HepG2 (cell line): Measurements from ENCODE around the gene TAF1A. TPM values are rescaled to one million over a fixed set of nuclear protein-coding genes. Genes with fewer than 3 reads are reported as not detected.

Source experiments
- ASH2L ChIP-seq: fragments of 300-600, 200-600 bp; sonication (generic); IDR thresholded peaks from 2 replicates; pipeline ENCODE4 v1.7.0; 2017; ENCODE audit warnings: low read depth, mild to moderate bottlenecking, moderate library complexity, mixed read lengths, low read length; ENCODE audit not compliant: insufficient read length
- BRD4 ChIP-seq: sonication (generic); formaldehyde crosslinking; IDR thresholded peaks from 2 replicates; pipeline ENCODE4 v1.4.0; 2020; ENCODE audit warnings: missing genetic modification reagents
- HOXA5 ChIP-seq: sonication (generic); formaldehyde crosslinking; IDR thresholded peaks from 2 replicates; pipeline ENCODE4 v1.4.0; 2020; ENCODE audit warnings: missing genetic modification reagents
- MEF2D ChIP-seq: sonication (generic); formaldehyde crosslinking; IDR thresholded peaks from 2 replicates; pipeline ENCODE4 v1.5.1; 2020; ENCODE audit warnings: mild to moderate bottlenecking, missing genetic modification reagents
- MEIS1 ChIP-seq: sonication (generic); formaldehyde crosslinking; IDR thresholded peaks from 2 replicates; pipeline ENCODE4 v1.9.0; 2021; ENCODE audit warnings: mild to moderate bottlenecking, missing genetic modification reagents, moderate library complexity, borderline replicate concordance
- POLR2AphosphoS5 ChIP-seq: IDR thresholded peaks from 2 replicates; pipeline ENCODE4 v1.6.1; 2012; ENCODE audit warnings: low read depth, low read length
- REL ChIP-seq: sonication (generic); formaldehyde crosslinking; conservative IDR thresholded peaks from 2 replicates; pipeline ENCODE4 v1.8.0; 2022; ENCODE audit warnings: mild to moderate bottlenecking, missing genetic modification reagents, moderate library complexity
- SSRP1 ChIP-seq: IDR thresholded peaks from 2 replicates; pipeline ENCODE4 v1.6.1; 2016; ENCODE audit warnings: control low read depth
- STAG1 ChIP-seq: sonication (generic); formaldehyde crosslinking; IDR thresholded peaks from 2 replicates; pipeline ENCODE4 v1.4.0; 2020; ENCODE audit warnings: missing genetic modification reagents
- TGIF2 ChIP-seq: IDR thresholded peaks from 2 replicates; pipeline ENCODE4 v1.6.1; 2016; ENCODE audit warnings: control low read depth, missing compliant biosample characterization
- ZFP36L2 ChIP-seq: sonication (generic); formaldehyde crosslinking; IDR thresholded peaks from 2 replicates; pipeline ENCODE4 v1.4.0; 2020; ENCODE audit warnings: missing genetic modification reagents
- ZNF263 ChIP-seq: sonication (generic); formaldehyde crosslinking; IDR thresholded peaks from 2 replicates; pipeline ENCODE4 v1.4.0; 2020; ENCODE audit warnings: missing genetic modification reagents
- ZNF496 ChIP-seq: sonication (generic); formaldehyde crosslinking; IDR thresholded peaks from 2 replicates; pipeline ENCODE4 v1.8.1; 2023; ENCODE audit warnings: mild to moderate bottlenecking, moderate library complexity, missing genetic modification reagents; ENCODE audit not compliant: insufficient replicate concordance
- ZNF589 ChIP-seq: sonication (generic); formaldehyde crosslinking; conservative IDR thresholded peaks from 2 replicates; pipeline ENCODE4 v1.8.0; 2022; ENCODE audit warnings: mild to moderate bottlenecking, moderate library complexity, missing genetic modification reagents
- ZNF660 ChIP-seq: sonication (generic); formaldehyde crosslinking; IDR thresholded peaks from 2 replicates; pipeline ENCODE4 v1.5.1; 2020; ENCODE audit warnings: mild to moderate bottlenecking, low read depth, missing genetic modification reagents, borderline replicate concordance
- ZNF724P ChIP-seq: sonication (generic); formaldehyde crosslinking; IDR thresholded peaks from 2 replicates; pipeline ENCODE4 v1.8.0; 2022; ENCODE audit warnings: missing genetic modification reagents, borderline replicate concordance
- ZNF761 ChIP-seq: sonication (generic); formaldehyde crosslinking; conservative IDR thresholded peaks from 2 replicates; pipeline ENCODE4 v1.4.0; 2020; ENCODE audit warnings: mild to moderate bottlenecking, missing genetic modification reagents
- polyA plus RNA-seq, 8 experiments: library from polyadenylated mRNA; depleted of rRNA in 3 of 8; stranded (reverse) in 7 of 8; unstranded in 1 of 8; fragments of >200 nt; fragmentation: Illumina TruSeq in 4 of 8; extraction: Trizol in 4 of 8; gene quantifications; 2 replicates each; pipeline versions ENCODE4 v1.2.1 to v1.2.3, GENCODE V29; 2011 to 2016; ENCODE audit warnings: low read depth in 4 of 8, missing spikeins in 1 of 8, mixed read lengths in 1 of 8; ENCODE audit not compliant: insufficient read depth in 1 of 8
- total RNA-seq, 5 experiments: library from RNA; depleted of rRNA; stranded (reverse); fragments of >200 nt; fragmentation: Illumina TruSeq; extraction: Trizol; gene quantifications; 2 replicates each; pipeline ENCODE4 v1.2.3, GENCODE V29; 2016; ENCODE audit warnings: low read depth in 1 of 5
- TF ChIP-seq, protein P1 (sequence below): sonication (generic); formaldehyde crosslinking; IDR thresholded peaks from 2 replicates; pipeline ENCODE4 v1.8.0; 2022; ENCODE audit warnings: missing genetic modification reagents, mild to moderate bottlenecking, moderate library complexity, borderline replicate concordance
- TF ChIP-seq, protein P2 (sequence below), 2 experiments: IDR thresholded peaks; 2 replicates each; pipeline ENCODE4 v1.6.1; 2011 to 2012; ENCODE audit warnings: low read length in 2 of 2, borderline replicate concordance in 1 of 2, low read depth in 1 of 2, mild to moderate bottlenecking in 1 of 2, moderate library complexity in 1 of 2
- TF ChIP-seq, protein P3 (sequence below): sonication (generic); formaldehyde crosslinking; IDR thresholded peaks from 2 replicates; pipeline ENCODE4 v1.5.0; 2020; ENCODE audit warnings: missing genetic modification reagents, mild to moderate bottlenecking, borderline replicate concordance
- TF ChIP-seq, protein P4 (sequence below): sonication (generic); formaldehyde crosslinking; IDR thresholded peaks from 2 replicates; pipeline ENCODE4 v1.8.0; 2022; ENCODE audit warnings: missing genetic modification reagents, low read depth, mild to moderate bottlenecking, borderline replicate concordance
- TF ChIP-seq, protein P5 (sequence below): sonication (generic); formaldehyde crosslinking; IDR thresholded peaks from 2 replicates; pipeline ENCODE4 v1.8.1; 2023; ENCODE audit warnings: missing genetic modification reagents, mild to moderate bottlenecking, borderline replicate concordance

Gene TAF1A
- total and polyA plus RNA-seq, 2 of the 13 experiments (the other 11 are each of a cell fraction or from before 2014, with no cell fraction given): 3.3 to 10.7 TPM

DNA sequence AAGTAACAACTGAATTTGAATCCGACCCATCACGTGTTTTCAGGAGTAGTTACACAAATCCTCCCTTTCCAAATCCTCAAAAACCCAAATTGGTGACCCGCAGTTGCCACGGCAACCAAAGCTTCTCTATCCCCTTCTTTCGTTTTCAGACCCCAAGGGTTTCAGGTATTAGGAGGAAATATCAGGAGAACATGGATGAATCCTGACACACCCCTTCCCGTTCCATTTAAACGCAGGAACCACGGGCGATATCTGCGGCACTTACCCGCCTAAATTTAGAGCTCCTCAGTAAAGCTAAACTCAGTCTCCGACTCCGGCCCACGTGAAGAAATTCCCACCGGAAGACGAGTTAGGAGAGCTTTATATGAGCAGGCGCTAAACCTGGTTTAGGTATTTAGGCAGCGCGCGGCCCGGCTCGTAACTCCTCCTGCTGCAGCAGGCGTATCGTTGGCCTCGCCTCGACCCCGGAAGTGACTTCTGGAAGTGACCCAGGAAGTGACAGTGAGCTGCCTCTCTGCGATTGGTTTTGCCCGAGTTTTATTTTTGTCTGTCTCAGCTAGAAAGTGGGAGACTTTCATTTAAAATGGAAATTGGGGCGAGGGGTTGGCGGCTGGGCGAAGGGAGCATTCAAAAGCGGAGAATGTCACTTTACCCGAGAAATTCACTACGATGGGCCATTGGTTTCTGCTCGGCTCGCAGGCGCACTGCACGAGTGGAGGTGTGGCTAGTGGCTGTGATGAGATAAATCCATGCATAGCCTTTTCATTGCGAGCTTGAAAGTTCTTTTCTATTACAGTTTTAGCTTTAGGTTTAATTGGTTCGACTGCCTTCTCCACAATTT is at the start of gene TAF1A (continued):
- TF ChIP-seq SSRP1 (CRISPR knock-in tag): no peak
- no peak for TF ChIP-seq STAG1 (CRISPR knock-in tag)
- TF ChIP-seq ZNF263 (CRISPR knock-in tag): no peak
- peak; percentile 94 for TF ChIP-seq ASH2L
- no peak for TF ChIP-seq ZNF660 (CRISPR knock-in tag)
- peak; percentile 73 for TF ChIP-seq POLR2AphosphoS5
- TF ChIP-seq ZFP36L2: no peak
- no peak for TF ChIP-seq ZNF724P
- TF ChIP-seq, protein P1, sequence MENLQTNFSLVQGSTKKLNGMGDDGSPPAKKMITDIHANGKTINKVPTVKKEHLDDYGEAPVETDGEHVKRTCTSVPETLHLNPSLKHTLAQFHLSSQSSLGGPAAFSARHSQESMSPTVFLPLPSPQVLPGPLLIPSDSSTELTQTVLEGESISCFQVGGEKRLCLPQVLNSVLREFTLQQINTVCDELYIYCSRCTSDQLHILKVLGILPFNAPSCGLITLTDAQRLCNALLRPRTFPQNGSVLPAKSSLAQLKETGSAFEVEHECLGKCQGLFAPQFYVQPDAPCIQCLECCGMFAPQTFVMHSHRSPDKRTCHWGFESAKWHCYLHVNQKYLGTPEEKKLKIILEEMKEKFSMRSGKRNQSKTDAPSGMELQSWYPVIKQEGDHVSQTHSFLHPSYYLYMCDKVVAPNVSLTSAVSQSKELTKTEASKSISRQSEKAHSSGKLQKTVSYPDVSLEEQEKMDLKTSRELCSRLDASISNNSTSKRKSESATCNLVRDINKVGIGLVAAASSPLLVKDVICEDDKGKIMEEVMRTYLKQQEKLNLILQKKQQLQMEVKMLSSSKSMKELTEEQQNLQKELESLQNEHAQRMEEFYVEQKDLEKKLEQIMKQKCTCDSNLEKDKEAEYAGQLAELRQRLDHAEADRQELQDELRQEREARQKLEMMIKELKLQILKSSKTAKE (CRISPR knock-in tag): no peak
- TF ChIP-seq MEIS1 (CRISPR knock-in tag): no peak
- no peak for TF ChIP-seq ZNF589 (CRISPR knock-in tag)
- TF ChIP-seq, protein P2, sequence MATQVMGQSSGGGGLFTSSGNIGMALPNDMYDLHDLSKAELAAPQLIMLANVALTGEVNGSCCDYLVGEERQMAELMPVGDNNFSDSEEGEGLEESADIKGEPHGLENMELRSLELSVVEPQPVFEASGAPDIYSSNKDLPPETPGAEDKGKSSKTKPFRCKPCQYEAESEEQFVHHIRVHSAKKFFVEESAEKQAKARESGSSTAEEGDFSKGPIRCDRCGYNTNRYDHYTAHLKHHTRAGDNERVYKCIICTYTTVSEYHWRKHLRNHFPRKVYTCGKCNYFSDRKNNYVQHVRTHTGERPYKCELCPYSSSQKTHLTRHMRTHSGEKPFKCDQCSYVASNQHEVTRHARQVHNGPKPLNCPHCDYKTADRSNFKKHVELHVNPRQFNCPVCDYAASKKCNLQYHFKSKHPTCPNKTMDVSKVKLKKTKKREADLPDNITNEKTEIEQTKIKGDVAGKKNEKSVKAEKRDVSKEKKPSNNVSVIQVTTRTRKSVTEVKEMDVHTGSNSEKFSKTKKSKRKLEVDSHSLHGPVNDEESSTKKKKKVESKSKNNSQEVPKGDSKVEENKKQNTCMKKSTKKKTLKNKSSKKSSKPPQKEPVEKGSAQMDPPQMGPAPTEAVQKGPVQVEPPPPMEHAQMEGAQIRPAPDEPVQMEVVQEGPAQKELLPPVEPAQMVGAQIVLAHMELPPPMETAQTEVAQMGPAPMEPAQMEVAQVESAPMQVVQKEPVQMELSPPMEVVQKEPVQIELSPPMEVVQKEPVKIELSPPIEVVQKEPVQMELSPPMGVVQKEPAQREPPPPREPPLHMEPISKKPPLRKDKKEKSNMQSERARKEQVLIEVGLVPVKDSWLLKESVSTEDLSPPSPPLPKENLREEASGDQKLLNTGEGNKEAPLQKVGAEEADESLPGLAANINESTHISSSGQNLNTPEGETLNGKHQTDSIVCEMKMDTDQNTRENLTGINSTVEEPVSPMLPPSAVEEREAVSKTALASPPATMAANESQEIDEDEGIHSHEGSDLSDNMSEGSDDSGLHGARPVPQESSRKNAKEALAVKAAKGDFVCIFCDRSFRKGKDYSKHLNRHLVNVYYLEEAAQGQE (IDR thresholded peaks at IDR 0.05; ENCODE audit: borderline replicate concordance in 1 of 2, low read depth in 1 of 2, low read length in 2 of 2): no peak
- TF ChIP-seq, protein P3, sequence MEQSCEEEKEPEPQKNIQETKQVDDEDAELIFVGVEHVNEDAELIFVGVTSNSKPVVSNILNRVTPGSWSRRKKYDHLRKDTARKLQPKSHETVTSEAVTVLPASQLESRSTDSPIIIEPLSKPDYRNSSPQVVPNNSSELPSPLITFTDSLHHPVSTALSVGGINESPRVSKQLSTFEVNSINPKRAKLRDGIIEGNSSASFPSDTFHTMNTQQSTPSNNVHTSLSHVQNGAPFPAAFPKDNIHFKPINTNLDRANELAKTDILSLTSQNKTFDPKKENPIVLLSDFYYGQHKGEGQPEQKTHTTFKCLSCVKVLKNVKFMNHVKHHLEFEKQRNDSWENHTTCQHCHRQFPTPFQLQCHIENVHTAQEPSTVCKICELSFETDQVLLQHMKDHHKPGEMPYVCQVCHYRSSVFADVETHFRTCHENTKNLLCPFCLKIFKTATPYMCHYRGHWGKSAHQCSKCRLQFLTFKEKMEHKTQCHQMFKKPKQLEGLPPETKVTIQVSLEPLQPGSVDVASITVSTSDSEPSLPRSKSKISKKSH (CRISPR knock-in tag): no peak
- no peak for TF ChIP-seq MEF2D (CRISPR knock-in tag)
- no peak for TF ChIP-seq REL (CRISPR knock-in tag)
- TF ChIP-seq TGIF2: no peak
- no peak for TF ChIP-seq ZNF496
- no peak for TF ChIP-seq ZNF761 (CRISPR knock-in tag)
- no peak for TF ChIP-seq BRD4 (CRISPR knock-in tag)
- TF ChIP-seq, protein P4, sequence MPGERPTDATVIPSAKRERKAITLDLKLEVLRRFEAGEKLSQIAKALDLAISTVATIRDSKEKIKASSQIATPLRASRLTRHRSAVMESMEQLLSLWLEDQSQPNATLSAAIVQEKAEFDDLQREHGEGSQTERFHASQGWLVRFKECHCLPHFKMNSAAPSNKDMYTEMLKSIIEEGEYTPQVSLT (CRISPR knock-in tag): no peak
- TF ChIP-seq, protein P5, sequence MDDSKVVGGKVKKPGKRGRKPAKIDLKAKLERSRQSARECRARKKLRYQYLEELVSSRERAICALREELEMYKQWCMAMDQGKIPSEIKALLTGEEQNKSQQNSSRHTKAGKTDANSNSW (CRISPR knock-in tag): no peak
- peak; percentile 78 for TF ChIP-seq HOXA5 (CRISPR knock-in tag)
